HepG2 (cell line): ENCODE measurements around the gene BIVM. TPM values are rescaled to one million over a fixed set of nuclear protein-coding genes. Genes with fewer than 3 reads are reported as not detected.
A peak's percentile ranks its signal among the peaks of the same experiment; 100 is the strongest.

ENCODE experiments used
- AHR ChIP-seq: IDR thresholded peaks from 2 replicates; pipeline ENCODE4 v1.6.1; 2018; ENCODE audit warnings: missing genetic modification reagents, missing compliant biosample characterization
- ASH2L ChIP-seq: fragments of 300-600, 200-600 bp; sonication (generic); IDR thresholded peaks from 2 replicates; pipeline ENCODE4 v1.7.0; 2017; ENCODE audit warnings: low read depth, mild to moderate bottlenecking, moderate library complexity, mixed read lengths, low read length; ENCODE audit not compliant: insufficient read length
- ETV5 ChIP-seq: IDR thresholded peaks from 2 replicates; pipeline ENCODE4 v1.6.1; 2018; ENCODE audit warnings: missing biosample characterization, missing genetic modification reagents, inconsistent platforms, borderline replicate concordance
- TEAD2 ChIP-seq: sonication (generic); formaldehyde crosslinking; IDR thresholded peaks from 2 replicates; pipeline ENCODE4 v1.9.0; 2021; ENCODE audit warnings: missing genetic modification reagents
- ZBTB7B ChIP-seq: sonication (generic); formaldehyde crosslinking; IDR thresholded peaks from 2 replicates; pipeline ENCODE4 v1.4.0; 2020; ENCODE audit warnings: missing genetic modification reagents
- ZFP37 ChIP-seq: sonication (generic); formaldehyde crosslinking; IDR thresholded peaks from 2 replicates; pipeline ENCODE4 v1.4.0; 2020; ENCODE audit warnings: missing genetic modification reagents, borderline replicate concordance
- ZKSCAN8 ChIP-seq: IDR thresholded peaks from 2 replicates; pipeline ENCODE4 v1.6.1; 2016; ENCODE audit warnings: borderline replicate concordance, missing genetic modification reagents, missing compliant biosample characterization
- ZNF609 ChIP-seq: sonication (generic); formaldehyde crosslinking; IDR thresholded peaks from 2 replicates; pipeline ENCODE4 v1.4.0; 2020; ENCODE audit warnings: mild to moderate bottlenecking, missing genetic modification reagents, borderline replicate concordance
- ZNF619 ChIP-seq: sonication (generic); formaldehyde crosslinking; IDR thresholded peaks from 2 replicates; pipeline ENCODE4 v1.4.0; 2020; ENCODE audit warnings: mild to moderate bottlenecking, missing genetic modification reagents
- polyA plus RNA-seq, 8 experiments: library from polyadenylated mRNA; depleted of rRNA in 3 of 8; stranded (reverse) in 7 of 8; unstranded in 1 of 8; fragments of >200 nt; fragmentation: Illumina TruSeq in 4 of 8; extraction: Trizol in 4 of 8; gene quantifications; 2 replicates each; pipeline versions ENCODE4 v1.2.1 to v1.2.3, GENCODE V29; 2011 to 2016; ENCODE audit warnings: low read depth in 4 of 8, missing spikeins in 1 of 8, mixed read lengths in 1 of 8; ENCODE audit not compliant: insufficient read depth in 1 of 8
- total RNA-seq, 5 experiments: library from RNA; depleted of rRNA; stranded (reverse); fragments of >200 nt; fragmentation: Illumina TruSeq; extraction: Trizol; gene quantifications; 2 replicates each; pipeline ENCODE4 v1.2.3, GENCODE V29; 2016; ENCODE audit warnings: low read depth in 1 of 5
- TF ChIP-seq, protein P1 (sequence below): sonication (generic); formaldehyde crosslinking; IDR thresholded peaks from 2 replicates; pipeline ENCODE4 v1.4.0; 2020; ENCODE audit warnings: missing genetic modification reagents
- TF ChIP-seq, protein P2 (sequence below), 2 experiments: fragments of 450-650 bp in 1 of 2; sonication (generic) in 1 of 2; formaldehyde crosslinking in 1 of 2; IDR thresholded peaks; 2 replicates each; pipeline versions ENCODE4 v1.6.1 to v1.8.0; 2016 to 2022; ENCODE audit warnings: antibody characterized with exemption in 1 of 2, mild to moderate bottlenecking in 1 of 2, missing genetic modification reagents in 1 of 2
- TF ChIP-seq, protein P3 (sequence below): IDR thresholded peaks from 2 replicates; pipeline ENCODE4 v1.6.1; 2012; ENCODE audit warnings: inconsistent platforms

BIVM gene
- total and polyA plus RNA-seq, 2 of the 13 experiments (the other 11 are each of a cell fraction or from before 2014, with no cell fraction given): 10.4 to 15.8 TPM

GRCh38 chr13:102845630-102846260 is 46.8 kb downstream of the BIVM start, which contains the start of gene ERCC5 (continued):
- TF ChIP-seq ZNF609 (CRISPR knock-in tag) (peak; percentile 71; the same call in 1 of the 2 replicates), ZNF619 (CRISPR knock-in tag) (peak; percentile 93), AHR (CRISPR knock-in tag) (no peak), ASH2L (peak; percentile 83), ETV5 (CRISPR knock-in tag) (peak; percentile 93), ZBTB7B (CRISPR knock-in tag) (no peak), ZFP37 (peak; percentile 82; the same call in 1 of the 2 replicates), ZKSCAN8 (CRISPR knock-in tag) (peak; percentile 42; the same call in 1 of the 2 replicates), TEAD2 (CRISPR knock-in tag) (no peak)
- TF ChIP-seq, protein P1, sequence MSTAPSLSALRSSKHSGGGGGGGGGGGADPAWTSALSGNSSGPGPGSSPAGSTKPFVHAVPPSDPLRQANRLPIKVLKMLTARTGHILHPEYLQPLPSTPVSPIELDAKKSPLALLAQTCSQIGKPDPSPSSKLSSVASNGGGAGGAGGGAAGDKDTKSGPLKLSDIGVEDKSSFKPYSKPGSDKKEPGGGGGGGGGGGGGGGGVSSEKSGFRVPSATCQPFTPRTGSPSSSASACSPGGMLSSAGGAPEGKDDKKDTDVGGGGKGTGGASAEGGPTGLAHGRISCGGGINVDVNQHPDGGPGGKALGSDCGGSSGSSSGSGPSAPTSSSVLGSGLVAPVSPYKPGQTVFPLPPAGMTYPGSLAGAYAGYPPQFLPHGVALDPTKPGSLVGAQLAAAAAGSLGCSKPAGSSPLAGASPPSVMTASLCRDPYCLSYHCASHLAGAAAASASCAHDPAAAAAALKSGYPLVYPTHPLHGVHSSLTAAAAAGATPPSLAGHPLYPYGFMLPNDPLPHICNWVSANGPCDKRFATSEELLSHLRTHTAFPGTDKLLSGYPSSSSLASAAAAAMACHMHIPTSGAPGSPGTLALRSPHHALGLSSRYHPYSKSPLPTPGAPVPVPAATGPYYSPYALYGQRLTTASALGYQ (CRISPR knock-in tag): peak; percentile 73; the same call in 1 of the 2 replicates
- TF ChIP-seq, protein P2, sequence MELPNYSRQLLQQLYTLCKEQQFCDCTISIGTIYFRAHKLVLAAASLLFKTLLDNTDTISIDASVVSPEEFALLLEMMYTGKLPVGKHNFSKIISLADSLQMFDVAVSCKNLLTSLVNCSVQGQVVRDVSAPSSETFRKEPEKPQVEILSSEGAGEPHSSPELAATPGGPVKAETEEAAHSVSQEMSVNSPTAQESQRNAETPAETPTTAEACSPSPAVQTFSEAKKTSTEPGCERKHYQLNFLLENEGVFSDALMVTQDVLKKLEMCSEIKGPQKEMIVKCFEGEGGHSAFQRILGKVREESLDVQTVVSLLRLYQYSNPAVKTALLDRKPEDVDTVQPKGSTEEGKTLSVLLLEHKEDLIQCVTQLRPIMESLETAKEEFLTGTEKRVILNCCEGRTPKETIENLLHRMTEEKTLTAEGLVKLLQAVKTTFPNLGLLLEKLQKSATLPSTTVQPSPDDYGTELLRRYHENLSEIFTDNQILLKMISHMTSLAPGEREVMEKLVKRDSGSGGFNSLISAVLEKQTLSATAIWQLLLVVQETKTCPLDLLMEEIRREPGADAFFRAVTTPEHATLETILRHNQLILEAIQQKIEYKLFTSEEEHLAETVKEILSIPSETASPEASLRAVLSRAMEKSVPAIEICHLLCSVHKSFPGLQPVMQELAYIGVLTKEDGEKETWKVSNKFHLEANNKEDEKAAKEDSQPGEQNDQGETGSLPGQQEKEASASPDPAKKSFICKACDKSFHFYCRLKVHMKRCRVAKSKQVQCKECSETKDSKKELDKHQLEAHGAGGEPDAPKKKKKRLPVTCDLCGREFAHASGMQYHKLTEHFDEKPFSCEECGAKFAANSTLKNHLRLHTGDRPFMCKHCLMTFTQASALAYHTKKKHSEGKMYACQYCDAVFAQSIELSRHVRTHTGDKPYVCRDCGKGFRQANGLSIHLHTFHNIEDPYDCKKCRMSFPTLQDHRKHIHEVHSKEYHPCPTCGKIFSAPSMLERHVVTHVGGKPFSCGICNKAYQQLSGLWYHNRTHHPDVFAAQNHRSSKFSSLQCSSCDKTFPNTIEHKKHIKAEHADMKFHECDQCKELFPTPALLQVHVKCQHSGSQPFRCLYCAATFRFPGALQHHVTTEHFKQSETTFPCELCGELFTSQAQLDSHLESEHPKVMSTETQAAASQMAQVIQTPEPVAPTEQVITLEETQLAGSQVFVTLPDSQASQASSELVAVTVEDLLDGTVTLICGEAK (IDR thresholded peaks at IDR 0.05): peak; percentile 28; the same call in 1 of the 2 replicates
- TF ChIP-seq, protein P2 (CRISPR knock-in tag; IDR thresholded peaks at IDR 0.05): peak; percentile 93
- TF ChIP-seq, protein P3, sequence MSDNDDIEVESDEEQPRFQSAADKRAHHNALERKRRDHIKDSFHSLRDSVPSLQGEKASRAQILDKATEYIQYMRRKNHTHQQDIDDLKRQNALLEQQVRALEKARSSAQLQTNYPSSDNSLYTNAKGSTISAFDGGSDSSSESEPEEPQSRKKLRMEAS: peak; percentile 94
